GM12874 (cell line): ENCODE data around the gene RFX2.

Experiments
- TF ChIP-seq, protein P1 (sequence below): IDR thresholded peaks from 2 replicates; pipeline ENCODE4 v1.5.1; 2011; ENCODE audit warnings: low read depth, mild to moderate bottlenecking, control low read depth, low read length, moderate library complexity; ENCODE audit not compliant: insufficient read depth

RFX2 gene

DNA sequence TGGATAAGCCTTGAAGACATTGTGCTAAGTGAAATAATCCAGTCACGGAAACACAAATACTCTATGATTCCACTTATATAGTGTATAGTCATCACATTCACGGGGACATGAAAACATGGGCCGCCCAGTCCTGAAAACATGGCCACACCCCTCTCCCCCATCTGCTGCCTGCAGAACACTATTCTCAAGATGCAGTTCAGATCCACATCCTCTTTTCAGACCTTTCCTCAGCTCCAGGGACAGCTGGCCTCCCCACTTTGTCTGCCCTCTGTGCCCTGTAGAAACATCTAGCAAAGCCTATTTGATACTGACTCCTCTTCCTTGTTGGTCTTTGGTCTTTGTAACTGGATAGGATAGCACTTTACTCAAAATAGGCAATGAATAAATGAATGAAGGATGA lies 8.3 kb downstream of the RFX2 start:
- TF ChIP-seq, protein P1, sequence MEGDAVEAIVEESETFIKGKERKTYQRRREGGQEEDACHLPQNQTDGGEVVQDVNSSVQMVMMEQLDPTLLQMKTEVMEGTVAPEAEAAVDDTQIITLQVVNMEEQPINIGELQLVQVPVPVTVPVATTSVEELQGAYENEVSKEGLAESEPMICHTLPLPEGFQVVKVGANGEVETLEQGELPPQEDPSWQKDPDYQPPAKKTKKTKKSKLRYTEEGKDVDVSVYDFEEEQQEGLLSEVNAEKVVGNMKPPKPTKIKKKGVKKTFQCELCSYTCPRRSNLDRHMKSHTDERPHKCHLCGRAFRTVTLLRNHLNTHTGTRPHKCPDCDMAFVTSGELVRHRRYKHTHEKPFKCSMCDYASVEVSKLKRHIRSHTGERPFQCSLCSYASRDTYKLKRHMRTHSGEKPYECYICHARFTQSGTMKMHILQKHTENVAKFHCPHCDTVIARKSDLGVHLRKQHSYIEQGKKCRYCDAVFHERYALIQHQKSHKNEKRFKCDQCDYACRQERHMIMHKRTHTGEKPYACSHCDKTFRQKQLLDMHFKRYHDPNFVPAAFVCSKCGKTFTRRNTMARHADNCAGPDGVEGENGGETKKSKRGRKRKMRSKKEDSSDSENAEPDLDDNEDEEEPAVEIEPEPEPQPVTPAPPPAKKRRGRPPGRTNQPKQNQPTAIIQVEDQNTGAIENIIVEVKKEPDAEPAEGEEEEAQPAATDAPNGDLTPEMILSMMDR, result no peak

DNA sequence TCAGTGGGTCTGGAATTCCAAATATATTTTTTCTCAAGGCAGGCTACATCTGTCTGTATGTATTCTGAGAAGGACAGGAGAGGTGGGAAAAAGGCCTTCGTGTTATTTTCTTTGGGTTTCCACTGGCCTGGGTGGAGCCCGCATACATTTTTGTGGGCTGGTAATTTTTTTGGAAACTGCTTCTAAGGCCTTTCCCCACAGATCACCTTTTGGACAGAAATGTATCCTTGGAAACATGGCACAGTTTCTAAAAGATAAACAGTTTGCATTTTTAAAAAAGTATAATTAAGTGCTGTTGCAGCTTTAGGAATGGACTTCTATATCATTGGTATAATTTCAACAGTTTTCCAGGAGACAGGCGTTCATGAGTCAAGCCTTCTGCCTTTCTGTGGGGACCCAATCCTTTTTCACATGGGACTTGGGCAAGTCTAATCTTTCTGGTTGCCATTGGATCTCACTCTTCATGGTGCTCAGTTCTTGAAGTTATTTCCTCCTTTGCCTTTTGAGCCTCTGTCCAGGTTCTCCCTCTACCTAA lies 8.9 kb downstream of the RFX2 start:
- TF ChIP-seq, protein P1, result no peak

DNA sequence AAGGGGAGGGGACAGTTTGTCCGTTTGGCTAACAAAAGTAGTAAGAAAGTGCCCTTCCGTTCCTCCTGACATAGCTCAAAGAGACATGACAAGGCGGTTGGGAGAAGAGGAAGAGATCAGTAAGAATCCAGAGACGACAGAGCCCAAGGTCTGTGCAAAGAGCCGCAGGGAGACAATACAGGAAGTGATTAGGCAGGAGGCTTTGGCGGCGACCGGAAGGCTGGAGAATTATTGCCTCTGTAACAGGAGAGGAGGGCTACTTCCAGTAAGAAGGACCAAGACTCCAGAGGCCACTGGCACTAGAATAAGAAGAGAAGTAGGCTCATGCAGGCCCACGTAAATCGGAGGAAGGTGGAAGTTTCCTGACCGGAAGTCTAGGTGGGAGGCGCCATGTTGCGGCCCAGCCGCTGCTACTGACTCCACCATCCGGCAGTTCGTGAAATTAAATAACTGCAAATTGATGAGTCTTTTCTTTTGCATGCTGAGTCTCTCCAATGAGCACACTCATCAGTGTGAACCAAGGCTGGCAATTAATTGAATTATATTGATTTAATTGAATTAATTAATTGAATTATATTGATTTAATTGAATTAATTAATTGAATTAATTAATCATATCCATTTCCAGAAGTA lies 9.9 kb downstream of the RFX2 start:
- TF ChIP-seq, protein P1, result 0 out of 2 replicates have a peak, but pooled peaks have one; percentile 13

DNA sequence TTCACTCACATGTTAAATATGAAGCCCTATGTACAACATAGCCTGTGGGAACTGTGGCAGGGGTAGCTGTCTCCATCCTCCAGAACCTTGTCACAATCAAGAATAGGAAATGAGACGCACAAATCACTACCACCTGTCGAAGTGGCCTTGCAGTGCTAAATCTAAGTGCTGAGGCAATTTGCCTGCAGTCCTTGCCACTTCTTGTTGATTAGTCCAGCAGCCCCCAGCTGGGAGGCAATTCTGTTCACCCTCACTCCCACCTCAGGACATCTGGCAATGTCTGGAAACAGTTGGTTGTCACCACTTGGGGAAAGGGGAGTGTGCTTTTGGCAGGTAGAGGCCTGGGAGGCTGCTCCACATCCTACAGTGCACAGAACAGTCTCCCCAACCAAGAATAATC lies 10.7 kb downstream of the RFX2 start:
- TF ChIP-seq, protein P1, result no peak

DNA sequence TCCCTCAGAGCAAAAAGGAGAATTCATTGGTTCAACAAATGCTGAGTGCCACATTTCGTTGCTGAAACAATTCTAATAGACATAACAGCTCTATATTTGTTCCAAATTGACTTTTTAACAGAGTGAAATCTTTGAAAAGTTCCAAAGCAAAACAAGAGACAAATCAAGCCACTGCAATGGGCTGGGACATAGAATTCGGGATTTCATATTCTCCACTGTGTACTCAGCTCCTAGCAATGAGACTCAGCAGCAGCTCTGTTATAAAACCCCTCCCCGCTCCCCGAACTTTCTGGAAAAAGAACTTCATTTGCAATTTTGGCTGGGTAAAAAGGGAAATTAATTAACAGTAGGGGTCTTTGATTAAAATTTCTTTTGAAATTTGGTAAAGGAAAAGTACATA lies 11.3 kb downstream of the RFX2 start:
- TF ChIP-seq, protein P1, result no peak

DNA sequence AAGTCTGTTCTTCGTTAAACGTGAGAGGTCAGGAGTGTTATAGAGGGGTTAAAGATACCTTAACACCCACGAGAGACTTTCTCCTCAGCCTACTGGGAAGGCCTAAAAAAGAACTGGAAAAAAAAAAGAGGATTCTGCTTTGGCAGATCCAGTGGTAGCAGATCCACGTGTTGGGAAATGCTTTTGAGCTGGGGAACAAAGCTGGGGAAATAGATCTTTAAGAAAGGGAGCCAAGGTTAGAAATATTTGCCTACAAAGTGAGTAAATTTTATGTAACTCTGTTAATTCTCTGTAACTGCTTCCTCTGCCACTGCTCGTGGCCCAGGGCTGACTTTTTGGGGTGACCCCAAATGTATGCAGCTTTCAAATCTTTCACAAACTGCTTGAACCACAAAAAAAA lies 11.7 kb downstream of the RFX2 start:
- TF ChIP-seq, protein P1, result no peak

DNA sequence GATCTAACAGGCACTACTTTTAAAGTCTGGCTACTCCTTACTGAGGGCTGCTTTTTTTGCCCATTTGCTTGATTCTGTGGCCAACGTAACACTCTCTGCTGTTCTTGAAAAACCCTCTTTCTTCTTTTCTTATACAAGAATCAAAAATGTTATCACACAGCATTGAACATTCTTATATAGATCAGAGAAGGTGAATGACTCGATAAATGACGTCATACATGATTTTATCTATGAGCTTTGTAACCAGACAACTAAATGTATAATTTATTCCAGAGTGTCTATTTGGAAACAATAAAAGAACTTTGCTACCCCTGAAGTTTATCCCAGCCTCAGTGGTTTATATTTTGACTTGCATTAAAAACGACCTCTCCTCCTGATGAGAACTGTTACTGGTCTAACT lies 12.4 kb downstream of the RFX2 start:
- TF ChIP-seq, protein P1, result no peak

DNA sequence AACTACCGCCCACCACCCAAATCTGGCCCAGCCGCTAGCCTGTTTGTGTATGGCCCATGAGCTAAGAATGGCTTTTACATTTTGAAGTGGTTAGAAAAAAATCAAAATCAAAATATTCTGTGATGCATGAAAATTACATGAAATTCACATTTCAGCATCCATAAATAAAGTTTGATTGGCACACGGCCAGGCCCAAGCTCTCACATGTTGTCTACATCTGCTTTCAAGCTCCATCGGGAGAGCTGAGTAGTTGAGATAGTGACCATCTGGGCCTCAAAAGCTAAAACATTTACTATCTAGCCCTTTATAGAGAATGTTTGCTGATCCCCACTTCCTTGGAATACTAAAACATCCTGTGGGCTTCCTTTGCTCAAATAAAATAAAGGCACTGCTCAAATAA lies 14.5 kb downstream of the RFX2 start:
- TF ChIP-seq, protein P1, result no peak
